GM21360 (cell line): ENCODE measurements around the gene NCAPG2.

ENCODE experiments used
- ATAC-seq: cut with Tn5 transposase; IDR thresholded peaks from one replicate; pipeline ENCODE4 v1.9.1; 2021; ENCODE audit warnings: mild to moderate bottlenecking, moderate library complexity; ENCODE audit not compliant: unreplicated experiment

NCAPG2 gene

DNA sequence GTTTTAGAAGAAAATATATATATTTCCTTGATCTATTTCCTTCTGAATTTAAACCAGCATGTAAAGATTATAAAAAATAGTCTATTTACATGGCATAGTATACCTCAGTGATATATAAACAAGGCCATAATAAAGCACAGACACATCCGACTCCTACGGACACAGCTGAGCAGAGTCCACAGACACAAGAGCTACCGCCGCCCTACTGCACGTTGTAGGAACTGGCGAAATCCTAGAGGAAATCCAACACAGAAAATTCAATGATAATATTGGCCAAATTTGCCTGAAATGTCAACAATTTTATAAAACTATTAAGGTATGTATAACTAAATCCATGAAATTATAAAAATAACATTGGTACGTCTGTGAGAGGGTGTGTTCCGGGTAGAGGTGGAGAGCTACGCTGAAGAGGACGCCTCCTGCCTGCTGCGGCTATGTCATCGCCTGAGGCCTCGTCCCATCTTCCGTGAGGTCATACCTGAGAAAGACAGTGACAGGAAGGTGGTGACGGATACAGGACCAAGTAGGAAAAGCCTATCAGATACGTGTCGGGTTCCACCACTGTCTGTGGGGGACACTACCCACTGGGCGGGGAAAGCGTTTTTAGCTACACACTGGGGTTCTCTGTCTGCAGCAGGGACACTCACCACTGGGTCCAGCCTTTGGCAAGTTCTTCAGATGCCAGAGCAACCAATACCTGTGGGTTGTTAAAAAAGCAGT, 29.3 kb upstream of the NCAPG2 start:
- ATAC-seq = no peak

DNA sequence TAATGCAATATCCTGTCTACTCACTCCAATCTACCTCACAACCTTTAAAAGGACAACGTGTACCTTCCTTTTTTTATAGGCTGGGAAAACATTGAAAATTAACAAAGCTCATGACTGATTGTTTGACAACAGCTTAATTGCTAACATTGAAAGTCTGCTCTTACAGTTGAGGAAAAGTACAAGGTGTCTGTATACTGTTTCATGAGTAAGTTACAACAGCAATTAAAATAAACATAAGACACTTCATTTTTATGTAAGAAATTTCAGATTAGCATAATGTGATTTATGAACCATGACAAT, 28.6 kb upstream of the NCAPG2 start:
- no peak for ATAC-seq

GRCh38 chr7:158732494-158733219, 28.1 kb upstream of the NCAPG2 start:
- ATAC-seq = no peak

- no peak for ATAC-seq
Measured at GRCh38 chr7:158731761-158732160, 27.2 kb upstream of the NCAPG2 start.

DNA sequence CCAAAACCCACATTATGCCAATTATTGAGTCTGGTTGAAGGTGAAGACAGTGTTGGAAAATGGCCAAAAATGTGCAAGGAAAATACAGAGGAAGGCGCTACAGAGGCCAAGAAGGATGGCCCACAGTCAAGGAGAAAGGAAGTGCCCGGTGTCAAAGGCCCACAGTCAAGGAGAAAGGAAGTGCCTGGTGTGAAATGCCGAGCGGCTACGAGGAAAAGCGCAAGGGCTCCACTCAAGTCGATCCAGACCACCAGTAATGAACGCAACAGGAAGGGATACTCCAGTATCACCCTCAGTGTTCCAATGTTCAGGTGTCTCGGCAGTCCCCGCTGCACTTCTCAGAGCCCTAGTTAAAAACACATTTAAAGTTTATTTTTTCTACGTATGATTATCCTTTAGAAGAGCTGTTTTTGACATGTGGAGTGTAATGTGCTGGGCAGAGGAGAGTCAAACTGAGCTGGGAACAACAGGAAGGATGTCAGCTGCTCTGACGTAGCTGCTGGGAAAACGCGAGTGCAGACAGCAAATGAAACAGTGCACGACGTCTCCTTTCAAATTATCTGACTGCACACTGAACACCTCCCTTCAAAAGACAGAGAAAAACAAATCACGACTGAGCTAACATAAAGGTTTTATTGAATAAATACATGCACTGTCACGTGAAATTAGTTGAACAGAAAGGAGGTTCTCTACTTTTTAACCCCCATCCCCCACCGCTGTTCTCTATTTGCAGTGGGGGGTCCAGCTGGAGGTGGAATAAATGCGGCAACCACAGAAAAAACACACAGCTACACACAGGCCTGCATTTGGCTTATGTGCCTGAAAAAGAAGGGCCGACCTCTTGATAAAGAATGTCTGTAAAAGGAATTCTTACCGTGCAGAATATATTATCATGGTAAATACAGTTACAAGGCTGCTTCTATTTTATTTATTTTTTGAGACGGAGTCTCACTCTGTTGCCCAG, 26.1 kb upstream of the NCAPG2 start:
- ATAC-seq = no peak

GRCh38 chr7:158729646-158730382, 25.2 kb upstream of the NCAPG2 start:
- no peak for ATAC-seq

DNA sequence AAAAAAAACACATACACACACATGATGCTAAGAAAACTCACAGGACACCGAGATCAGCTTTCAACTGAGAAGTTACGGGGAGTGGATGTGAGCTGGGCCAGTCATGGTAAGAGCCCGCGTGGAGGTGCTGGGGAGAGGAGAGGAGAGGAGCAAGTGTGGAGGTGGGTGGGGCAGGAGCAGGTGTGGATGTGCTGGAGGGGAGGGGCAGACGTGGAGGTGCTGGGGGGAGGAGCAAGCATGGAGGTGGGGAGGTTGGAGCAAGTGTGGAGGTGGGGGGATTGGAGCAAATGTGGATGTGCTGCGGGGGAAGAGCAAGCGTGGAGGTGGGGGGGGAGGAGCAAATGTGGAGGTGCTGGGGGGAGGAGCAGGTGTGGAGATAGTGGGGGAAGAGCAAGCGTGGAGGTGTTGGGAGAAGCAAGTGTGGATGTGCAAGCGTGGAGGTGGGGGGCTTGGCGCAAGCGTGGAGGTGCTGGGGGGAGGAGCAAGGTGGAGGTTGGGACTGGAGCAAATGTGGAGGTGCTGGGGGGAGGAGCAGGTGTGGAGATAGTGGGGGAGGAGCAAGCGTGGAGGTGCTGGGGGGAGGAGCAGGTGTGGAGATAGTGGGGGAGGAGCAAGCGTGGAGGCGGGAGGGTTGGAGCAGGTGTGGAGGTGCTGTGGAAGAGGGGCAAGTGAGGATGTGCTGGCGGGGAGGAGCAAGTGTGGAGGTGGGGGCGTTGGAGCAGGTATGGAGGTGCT, 24.5 kb upstream of the NCAPG2 start:
- no peak for ATAC-seq

DNA sequence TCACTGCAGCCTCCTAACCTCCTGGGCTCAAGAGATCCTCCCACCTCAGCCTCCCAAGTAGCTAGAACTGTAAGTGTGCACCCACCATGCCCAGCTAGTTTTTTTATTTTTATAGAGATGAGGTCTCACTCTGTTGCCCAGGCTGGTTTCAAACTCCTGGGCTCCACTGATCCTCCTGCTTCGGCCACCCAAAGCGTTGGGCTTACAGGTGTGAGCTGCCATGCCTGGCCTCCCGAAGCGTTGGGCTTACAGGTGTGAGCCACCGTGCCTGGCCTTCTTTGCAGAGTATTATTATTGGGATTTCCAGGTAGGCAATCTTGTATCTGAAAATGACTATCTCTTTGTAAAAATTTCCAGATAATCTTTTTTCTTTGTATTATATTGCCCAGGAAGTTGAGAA, 23.1 kb upstream of the NCAPG2 start:
- no peak for ATAC-seq

DNA sequence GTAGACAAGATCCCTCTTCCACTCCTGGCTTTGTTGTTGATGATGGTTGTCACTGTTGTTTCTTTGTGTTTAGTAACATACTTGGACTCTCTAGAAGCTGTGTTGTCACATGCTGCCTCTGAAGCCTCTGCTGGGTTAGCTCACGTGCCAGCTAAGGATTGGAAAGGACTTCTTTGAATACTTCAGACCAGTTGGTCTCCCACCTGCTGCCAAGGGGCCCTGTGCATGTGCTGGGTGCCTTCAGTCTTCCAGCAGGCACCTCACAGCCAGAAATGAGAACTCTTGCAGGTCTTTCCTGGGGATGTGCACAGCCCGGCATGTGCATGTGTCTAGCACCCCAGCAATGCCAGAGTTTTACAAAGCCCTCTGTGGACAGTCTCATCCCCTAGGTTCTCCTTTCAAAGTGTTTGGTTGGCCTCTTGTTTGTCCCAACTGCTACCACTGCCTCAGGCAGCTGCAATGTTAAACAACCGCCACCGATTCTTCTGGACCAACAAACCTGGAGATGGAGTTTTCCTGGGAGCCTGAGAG, 21.7 kb upstream of the NCAPG2 start:
- ATAC-seq = no peak

- no peak for ATAC-seq
Measured at GRCh38 chr7:158725506-158725800, 20.8 kb upstream of the NCAPG2 start.

DNA sequence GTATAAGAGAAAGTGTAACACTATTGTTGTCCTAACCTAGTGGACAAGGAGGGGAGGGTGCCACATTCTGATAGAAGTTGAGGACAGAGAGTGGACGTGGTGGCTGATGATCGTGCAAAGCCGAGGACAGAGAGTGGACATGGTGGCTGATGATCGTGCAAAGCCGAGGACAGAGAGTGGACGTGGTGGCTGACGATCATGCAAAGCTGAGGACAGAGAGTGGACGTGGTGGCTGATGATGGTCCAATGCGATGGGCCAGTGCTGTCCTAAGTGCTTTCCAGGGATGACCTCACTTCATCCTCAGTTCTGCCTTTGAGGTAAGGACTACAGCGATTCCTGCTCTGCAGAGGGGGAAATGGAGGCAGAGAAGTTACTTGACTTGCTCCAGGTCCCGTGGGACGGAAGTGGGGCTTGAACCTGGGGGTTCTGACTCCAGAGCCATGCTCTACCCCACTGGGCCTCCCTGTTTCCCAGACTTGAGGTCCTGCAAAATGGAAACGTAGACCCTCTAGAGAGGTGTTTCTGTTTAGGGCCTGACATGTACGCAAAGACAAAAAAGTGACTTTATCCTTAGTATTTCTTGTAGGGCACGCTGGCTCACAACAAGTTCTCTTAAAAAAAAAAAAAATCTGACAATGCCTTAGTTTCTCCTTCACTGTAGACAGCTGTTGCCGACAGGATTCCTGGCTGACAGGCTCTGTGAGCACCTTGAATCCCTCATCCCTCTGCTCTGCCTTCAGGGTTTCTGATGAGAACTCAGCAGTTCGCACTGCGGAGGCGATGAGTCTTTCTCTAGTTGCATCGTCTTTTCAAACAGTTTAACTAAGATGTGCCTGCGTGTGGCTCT, 20.3 kb upstream of the NCAPG2 start:
- ATAC-seq = no peak

DNA sequence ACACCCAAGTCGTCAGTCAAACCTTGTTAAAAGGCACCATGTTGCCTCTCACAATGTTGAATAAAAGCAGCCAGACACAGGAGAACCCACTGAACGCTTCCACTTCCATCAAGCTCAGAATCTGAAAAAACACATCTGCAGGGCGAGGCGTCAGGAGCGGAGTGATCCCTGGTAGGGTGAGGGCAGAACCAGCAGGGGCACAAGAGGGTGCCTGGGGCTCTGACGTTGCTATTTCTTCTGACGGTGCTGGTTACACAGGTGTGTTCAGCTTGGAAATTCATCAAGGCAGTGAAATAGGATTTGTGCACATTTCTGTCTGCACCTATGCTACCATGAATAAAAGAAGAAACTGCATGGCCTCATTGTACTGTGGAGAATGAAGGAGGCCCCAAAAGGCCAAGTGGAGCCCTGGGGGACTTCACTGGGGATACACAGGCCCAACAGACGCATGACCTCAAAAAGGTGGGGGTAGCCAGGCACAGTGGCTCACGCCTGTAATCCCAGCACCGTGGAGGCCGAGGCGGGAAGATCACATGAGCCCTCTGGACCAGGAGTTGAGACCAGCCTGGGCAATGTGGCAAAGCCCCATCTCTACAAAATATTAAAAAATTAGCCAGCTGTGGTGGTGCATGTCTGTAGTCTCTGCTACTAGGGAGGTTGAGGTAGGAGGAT, 19.2 kb upstream of the NCAPG2 start:
- ATAC-seq = no peak

GRCh38 chr7:158723266-158723665, 18.7 kb upstream of the NCAPG2 start:
- ATAC-seq = no peak

GRCh38 chr7:158722574-158723237, 18.1 kb upstream of the NCAPG2 start:
- no peak for ATAC-seq

DNA sequence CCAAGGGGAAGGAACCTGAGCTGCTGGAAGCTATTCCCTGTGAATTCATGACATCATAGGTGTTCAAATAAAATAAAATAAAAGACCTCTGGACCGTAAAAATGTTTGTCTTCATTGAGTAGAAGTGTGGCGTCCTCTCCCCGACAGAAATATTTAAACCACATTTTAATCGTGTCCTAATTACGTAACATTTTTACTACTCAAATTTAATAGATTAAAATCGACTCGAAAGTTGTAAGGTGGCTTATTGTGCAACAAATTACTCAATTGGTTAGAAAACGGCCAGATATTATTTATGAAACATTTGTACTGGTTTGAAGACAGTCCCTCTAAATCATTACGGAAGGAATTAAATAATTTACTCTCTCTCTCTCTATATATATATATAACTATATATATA, 15.5 kb upstream of the NCAPG2 start:
- ATAC-seq = no peak

DNA sequence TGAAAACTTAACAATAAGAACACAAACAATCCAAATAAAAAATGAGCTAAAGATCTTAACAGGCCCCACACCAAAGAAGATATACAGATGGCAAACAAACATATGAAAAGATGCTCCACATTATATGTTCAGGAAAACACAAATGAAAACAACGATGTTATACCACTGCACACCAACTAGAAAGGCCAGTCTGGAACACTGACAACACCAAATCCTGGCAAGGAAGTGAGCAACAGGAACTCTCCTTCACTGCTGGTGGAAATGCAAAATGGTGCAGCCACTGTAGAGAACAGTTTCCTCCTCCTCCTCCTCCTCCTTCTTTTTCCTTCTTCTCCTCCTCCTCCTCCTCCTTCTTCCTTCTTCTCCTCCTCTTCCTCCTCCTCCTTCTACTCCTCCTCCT, 12.2 kb upstream of the NCAPG2 start:
- no peak for ATAC-seq

- ATAC-seq = no peak
Measured at GRCh38 chr7:158710651-158711102, 6.1 kb upstream of the NCAPG2 start.

- ATAC-seq = no peak
Measured at GRCh38 chr7:158707610-158708009, 3.0 kb upstream of the NCAPG2 start.
